Peyer's patch (tissue), 4 donors: ENCODE data around the gene MYOCD. TPM values are rescaled to one million over a fixed set of nuclear protein-coding genes. Genes with fewer than 3 reads are reported as not detected.

Source experiments
- DNase-seq, 3 donors: peaks; one replicate each; pipeline ENCODE4 v3.0.0-alpha.2; 2017 to 2019
- H3K27ac ChIP-seq, 4 donors: fragments of 200-600 bp; sonication (generic); one replicate each; pipeline ENCODE4 v1.5.1; 2016 to 2019
- H3K27me3 ChIP-seq, 2 donors: fragments of 200-600 bp; sonication (generic); one replicate each; pipeline ENCODE4 v1.5.1; 2019
- H3K36me3 ChIP-seq, 3 donors: fragments of 200-600 bp; sonication (generic); one replicate each; pipeline ENCODE4 v1.5.1; 2016 to 2019
- H3K4me1 ChIP-seq, 4 donors: fragments of 200-600 bp; sonication (generic); one replicate each; pipeline ENCODE4 v1.5.1; 2016 to 2019
- H3K4me3 ChIP-seq, 4 donors: fragments of 200-600 bp; sonication (generic); 1 replicate in 3 of 4; 2 replicates in 1 of 4; pipeline ENCODE4 v1.5.1; 2016 to 2019; ENCODE audit warnings: mild to moderate bottlenecking in 1 of 4
- H3K9me3 ChIP-seq, 4 donors: fragments of 200-600 bp; sonication (generic); one replicate each; pipeline ENCODE4 v1.5.1; 2016 to 2019; ENCODE audit warnings: mild to moderate bottlenecking in 1 of 4
- POLR2A ChIP-seq, 2 donors: fragments of 450-650 bp; IDR thresholded peaks; one replicate each; pipeline ENCODE4 v1.5.1; 2017; ENCODE audit warnings: antibody characterized with exemption in 2 of 2, mild to moderate bottlenecking in 2 of 2, moderate library complexity in 2 of 2
- total RNA-seq, 4 donors: library from RNA; depleted of rRNA; stranded (reverse); fragments of >200 nt; gene quantifications; one replicate each; pipeline ENCODE4 v1.1.0, GENCODE V29; 2016
- TF ChIP-seq, protein P1 (sequence below), 6 experiments: fragments of 450-650 bp in 4 of 6; fragments of 200-600 bp in 2 of 6; sonication (generic) in 1 of 6; IDR thresholded peaks; one replicate each; pipeline ENCODE4 v1.5.1; 2017 to 2019; ENCODE audit warnings: antibody characterized with exemption in 6 of 6, mild to moderate bottlenecking in 3 of 6, moderate library complexity in 1 of 6

The MYOCD gene
- total RNA-seq, 4 donors from 2014 or later, result 1.2 to 5.2 (median 3.4) TPM

DNA sequence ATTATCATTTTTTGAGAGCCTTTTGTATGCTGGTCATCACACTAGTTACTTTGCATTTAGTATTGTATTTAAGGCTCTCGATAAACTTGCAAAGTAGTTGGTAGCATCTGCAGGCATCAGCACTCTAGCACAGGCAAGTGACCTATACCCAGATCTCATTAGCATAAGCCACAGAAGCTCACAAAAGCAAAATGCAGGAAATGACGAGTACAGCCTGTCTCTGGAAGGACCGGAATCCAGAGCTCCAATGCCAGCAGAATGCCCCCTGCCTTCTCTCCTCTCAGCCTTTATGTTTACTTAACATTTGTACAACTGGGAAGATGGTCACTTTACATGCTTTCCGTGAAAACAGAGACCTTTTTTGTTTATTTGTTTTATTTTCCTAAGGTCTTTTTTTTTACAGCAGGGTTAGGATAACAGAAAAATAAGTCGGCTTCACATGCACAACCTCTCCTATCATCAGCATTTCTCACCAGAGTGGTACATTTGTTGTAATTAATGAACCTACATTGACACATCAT, 45.4 kb upstream of the MYOCD start:
- TF ChIP-seq POLR2A (IDR thresholded peaks at IDR 0.05), result no peak
- TF ChIP-seq, protein P1, sequence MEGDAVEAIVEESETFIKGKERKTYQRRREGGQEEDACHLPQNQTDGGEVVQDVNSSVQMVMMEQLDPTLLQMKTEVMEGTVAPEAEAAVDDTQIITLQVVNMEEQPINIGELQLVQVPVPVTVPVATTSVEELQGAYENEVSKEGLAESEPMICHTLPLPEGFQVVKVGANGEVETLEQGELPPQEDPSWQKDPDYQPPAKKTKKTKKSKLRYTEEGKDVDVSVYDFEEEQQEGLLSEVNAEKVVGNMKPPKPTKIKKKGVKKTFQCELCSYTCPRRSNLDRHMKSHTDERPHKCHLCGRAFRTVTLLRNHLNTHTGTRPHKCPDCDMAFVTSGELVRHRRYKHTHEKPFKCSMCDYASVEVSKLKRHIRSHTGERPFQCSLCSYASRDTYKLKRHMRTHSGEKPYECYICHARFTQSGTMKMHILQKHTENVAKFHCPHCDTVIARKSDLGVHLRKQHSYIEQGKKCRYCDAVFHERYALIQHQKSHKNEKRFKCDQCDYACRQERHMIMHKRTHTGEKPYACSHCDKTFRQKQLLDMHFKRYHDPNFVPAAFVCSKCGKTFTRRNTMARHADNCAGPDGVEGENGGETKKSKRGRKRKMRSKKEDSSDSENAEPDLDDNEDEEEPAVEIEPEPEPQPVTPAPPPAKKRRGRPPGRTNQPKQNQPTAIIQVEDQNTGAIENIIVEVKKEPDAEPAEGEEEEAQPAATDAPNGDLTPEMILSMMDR (IDR thresholded peaks at IDR 0.05), result no peak
- no peak for DNase-seq
- Histone ChIP-seq H3K9me3 (no peaks in the 10 kb centered on the region), H3K4me3 (no peak overlapping the region), H3K4me1 (no peaks in the 10 kb centered on the region), H3K27me3 (no peaks in the 10 kb centered on the region), H3K36me3 (no peaks in the 10 kb centered on the region), H3K27ac (no peak overlapping the region)

DNA sequence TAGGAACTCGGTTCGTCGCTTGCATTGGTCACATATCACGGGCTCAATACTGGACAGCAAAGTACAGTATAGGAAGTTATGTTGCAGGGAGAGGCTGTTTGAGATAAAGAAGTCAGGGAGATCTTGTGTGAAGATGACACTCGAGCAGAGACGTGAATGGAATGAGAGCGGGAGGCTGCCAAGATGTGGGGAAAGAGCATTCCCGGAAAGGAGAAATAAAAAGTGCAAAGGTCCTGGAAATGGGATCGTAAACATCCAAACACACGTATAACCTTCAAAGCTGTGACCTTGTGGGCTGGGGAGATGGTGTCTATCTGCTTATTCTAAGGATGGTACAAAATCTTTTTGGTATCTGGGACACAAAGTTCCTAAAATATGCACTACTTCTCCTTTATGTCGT, 43.0 kb upstream of the MYOCD start:
- no peaks in the 10 kb centered on the region for H3K36me3 ChIP-seq
- no peaks in the 10 kb centered on the region for H3K9me3 ChIP-seq
- DNase-seq, result no peak
- no peaks in the 10 kb centered on the region for H3K27me3 ChIP-seq
- H3K4me1 ChIP-seq, result no peaks in the 10 kb centered on the region
- TF ChIP-seq, protein P1 (IDR thresholded peaks at IDR 0.05), result no peak
- no peak for TF ChIP-seq POLR2A (IDR thresholded peaks at IDR 0.05)
- no peak overlapping the region for H3K27ac ChIP-seq
- no peak overlapping the region for H3K4me3 ChIP-seq

DNA sequence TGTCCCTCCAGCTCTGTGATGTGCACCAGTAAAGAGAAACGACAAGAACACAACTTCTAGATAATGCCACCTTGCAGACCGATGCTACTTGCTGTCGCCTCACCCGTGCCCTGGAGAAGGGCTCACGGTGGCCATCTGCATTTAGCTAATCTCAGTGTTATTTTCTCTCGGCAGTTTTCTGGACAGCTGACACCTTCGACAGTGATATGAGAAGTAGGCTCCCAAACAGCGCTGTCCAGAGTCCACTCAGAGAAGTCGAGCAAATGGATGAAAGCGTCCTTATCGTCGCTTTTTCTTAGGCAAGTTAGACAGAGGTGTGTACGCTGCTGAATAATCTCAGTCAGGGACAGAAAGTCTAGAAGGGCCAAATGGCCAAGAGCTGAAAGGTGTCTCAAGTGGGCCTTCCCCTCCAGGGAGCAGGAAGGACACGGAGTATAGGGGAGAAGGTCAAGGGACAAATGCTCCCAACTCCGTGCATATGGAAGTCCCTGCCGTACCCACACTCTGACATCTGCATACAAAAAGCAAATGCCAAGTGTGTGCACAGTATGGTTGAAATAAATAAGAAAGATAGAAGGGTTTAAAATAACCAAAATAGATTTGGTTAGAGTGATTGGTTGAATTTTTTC, 42.4 kb upstream of the MYOCD start:
- no peak for DNase-seq
- Histone ChIP-seq H3K27me3 (no peaks in the 10 kb centered on the region), H3K27ac (no peak overlapping the region), H3K9me3 (no peaks in the 10 kb centered on the region), H3K4me3 (no peak overlapping the region), H3K36me3 (no peaks in the 10 kb centered on the region), H3K4me1 (no peaks in the 10 kb centered on the region)
- no peak for TF ChIP-seq POLR2A (IDR thresholded peaks at IDR 0.05)
- TF ChIP-seq, protein P1 (IDR thresholded peaks at IDR 0.05), result no peak

DNA sequence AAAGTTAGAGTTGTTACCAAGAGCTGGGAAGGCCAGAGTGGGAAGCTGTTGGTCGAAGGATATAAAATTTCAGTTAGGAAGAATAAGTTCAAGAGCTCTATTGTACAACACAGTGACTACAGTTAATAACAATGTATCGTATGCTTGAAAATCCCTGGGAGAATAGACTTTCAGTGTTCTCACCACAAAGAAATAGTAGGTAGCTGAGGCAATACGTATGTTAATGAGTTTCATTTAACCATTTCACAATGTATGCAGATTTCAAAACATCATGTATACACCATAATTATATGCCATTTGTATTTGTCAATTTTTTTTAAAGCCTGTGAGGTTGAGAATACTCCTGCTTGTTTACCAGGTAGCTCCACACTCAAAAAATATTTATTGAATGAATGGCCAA, 41.5 kb upstream of the MYOCD start:
- Histone ChIP-seq H3K9me3 (no peaks in the 10 kb centered on the region), H3K27me3 (no peaks in the 10 kb centered on the region), H3K36me3 (no peaks in the 10 kb centered on the region), H3K4me3 (no peak overlapping the region), H3K27ac (no peak overlapping the region), H3K4me1 (no peaks in the 10 kb centered on the region)
- no peak for DNase-seq
- TF ChIP-seq, protein P1 (IDR thresholded peaks at IDR 0.05), result no peak

DNA sequence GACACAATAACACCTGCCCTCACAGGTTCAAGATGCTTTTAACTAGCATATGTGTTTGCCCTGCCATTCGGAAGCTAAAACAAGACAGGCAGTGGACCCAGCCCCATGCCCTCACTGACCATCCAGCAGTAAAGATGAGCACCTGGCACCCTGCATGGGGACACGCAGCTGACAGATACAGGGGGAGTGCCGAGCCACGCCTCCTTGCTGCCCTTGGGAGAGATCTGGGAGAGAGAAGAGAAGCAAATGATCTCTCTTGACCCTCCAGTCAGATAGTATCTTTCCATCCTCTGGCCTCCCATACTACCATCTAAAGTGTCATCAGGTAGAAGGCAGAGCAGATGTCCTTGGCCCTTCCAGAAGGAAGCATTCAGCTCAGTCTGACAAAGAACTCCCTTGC, 40.6 kb upstream of the MYOCD start:
- Histone ChIP-seq H3K9me3 (no peaks in the 10 kb centered on the region), H3K4me1 (no peaks in the 10 kb centered on the region)
- no peak for TF ChIP-seq POLR2A (IDR thresholded peaks at IDR 0.05)

DNA sequence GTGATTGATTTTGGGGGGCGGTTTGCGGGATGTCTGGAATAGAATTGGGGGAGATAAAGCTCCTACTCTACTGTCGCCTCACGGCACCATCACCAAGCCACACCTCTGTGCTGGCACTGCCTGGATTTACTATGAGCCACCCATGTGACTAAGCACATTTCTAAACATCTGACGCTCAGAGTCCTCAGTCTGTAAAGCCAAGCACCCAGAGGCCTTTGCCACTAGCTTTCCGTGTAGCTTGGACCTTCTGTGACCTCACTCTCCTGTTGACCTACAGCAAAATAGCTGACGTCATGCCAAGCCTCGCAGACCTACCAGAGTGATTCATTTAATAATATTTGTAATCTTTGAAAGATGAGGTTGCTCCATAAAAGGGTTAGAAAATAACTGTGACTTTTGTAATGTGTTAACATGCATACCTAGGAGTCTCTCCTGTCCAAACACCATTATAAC, 38.5 kb upstream of the MYOCD start:
- H3K9me3 ChIP-seq, result no peaks in the 10 kb centered on the region
- no peak for DNase-seq
- H3K4me1 ChIP-seq, result no peaks in the 10 kb centered on the region
- no peak overlapping the region for H3K27ac ChIP-seq
- no peaks in the 10 kb centered on the region for H3K36me3 ChIP-seq
- TF ChIP-seq, protein P1 (IDR thresholded peaks at IDR 0.05), result no peak
- H3K27me3 ChIP-seq, result no peaks in the 10 kb centered on the region
- H3K4me3 ChIP-seq, result no peak overlapping the region

More for the DNA sequence above, 40.6 kb upstream of the MYOCD start:
- H3K4me3 ChIP-seq, result no peak overlapping the region
- H3K36me3 ChIP-seq, result no peaks in the 10 kb centered on the region
- H3K27ac ChIP-seq, result no peak overlapping the region
- no peaks in the 10 kb centered on the region for H3K27me3 ChIP-seq
- no peak for DNase-seq
